22Rv1 (cell line): ENCODE measurements around the gene PCARE.

Experiments
- H3K27ac ChIP-seq: fragments of 450-650 bp; 2 replicates; pipeline ENCODE4 v1.5.1; 2017
- ZFX ChIP-seq: fragments of 450-650 bp; IDR thresholded peaks from 2 replicates; pipeline ENCODE4 v1.6.1; 2017; ENCODE audit warnings: antibody characterized with exemption, borderline replicate concordance
- TF ChIP-seq, protein P1 (sequence below): fragments of 450-650 bp; IDR thresholded peaks from 2 replicates; pipeline ENCODE4 v1.5.1; 2017; ENCODE audit warnings: mild to moderate bottlenecking

PCARE gene

DNA sequence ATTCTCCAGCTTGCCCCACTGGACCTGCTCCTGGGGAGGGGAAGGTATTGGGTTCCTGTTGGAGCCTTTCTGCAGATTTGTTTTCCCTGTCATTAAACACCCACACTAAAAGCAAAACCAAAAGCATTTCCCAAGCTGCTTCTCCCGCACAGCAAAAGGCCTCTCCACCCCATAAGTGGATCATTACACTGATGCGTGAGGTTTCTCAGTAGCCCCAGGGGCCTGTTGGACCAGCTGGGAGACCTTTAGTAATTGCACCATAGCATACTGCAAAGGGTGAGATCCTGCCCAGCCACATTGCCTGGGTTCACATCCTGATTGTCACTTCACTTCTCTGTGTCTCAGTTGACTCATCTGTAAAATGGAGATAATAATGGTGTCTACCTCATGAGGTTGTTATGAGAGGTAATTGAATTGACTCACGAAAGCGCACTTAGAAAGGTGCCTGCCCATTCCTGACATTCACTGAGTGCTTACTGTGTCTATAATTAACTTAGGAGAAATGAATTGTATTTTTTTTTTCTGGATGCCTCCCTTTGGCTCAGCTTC is 49.4 kb downstream of the PCARE start:
- no peak overlapping the region for H3K27ac ChIP-seq
- TF ChIP-seq ZFX = no peak
- TF ChIP-seq, protein P1, sequence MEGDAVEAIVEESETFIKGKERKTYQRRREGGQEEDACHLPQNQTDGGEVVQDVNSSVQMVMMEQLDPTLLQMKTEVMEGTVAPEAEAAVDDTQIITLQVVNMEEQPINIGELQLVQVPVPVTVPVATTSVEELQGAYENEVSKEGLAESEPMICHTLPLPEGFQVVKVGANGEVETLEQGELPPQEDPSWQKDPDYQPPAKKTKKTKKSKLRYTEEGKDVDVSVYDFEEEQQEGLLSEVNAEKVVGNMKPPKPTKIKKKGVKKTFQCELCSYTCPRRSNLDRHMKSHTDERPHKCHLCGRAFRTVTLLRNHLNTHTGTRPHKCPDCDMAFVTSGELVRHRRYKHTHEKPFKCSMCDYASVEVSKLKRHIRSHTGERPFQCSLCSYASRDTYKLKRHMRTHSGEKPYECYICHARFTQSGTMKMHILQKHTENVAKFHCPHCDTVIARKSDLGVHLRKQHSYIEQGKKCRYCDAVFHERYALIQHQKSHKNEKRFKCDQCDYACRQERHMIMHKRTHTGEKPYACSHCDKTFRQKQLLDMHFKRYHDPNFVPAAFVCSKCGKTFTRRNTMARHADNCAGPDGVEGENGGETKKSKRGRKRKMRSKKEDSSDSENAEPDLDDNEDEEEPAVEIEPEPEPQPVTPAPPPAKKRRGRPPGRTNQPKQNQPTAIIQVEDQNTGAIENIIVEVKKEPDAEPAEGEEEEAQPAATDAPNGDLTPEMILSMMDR = no peak

DNA sequence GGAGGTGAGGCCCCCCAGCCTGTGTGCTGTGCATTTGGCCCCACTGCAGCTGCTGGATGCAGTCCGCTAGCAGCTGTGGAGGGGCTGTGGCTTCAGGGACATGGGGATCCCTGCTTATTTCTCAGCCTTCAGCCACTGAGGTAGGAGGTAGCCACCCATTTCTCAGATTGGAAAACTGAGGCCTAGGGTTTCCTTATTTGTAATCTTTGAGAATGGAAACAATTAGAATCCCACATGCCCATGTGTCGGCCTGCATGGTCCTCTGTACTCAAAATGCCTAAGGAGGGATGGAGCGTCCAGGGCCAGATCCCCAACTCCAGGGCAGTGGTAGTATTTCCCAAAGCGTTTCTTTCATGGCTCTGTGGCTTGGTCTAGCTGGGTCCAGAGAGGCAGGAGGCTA is 51.1 kb downstream of the PCARE start:
- H3K27ac ChIP-seq = no peak overlapping the region
- TF ChIP-seq, protein P1 = no peak
- no peak for TF ChIP-seq ZFX

DNA sequence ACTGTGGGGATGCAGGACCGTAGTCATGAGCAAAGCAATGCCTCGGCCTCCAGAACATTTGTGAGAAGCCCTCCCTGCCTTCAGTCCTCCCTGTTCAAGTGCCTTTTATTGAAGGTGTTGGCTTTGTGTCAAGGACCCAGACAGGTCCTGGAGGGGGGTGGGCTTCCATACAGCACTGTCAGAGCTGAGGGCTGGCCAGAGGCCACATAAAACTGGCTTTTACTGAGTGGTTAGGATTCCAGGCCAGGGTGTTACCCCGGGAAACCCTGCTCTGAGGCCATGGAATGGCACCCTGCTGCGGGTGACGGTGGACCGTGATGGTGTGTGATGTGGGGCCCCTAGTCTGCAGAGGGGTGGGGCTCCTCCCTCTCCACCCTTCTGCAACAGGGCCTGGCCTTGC is 51.6 kb downstream of the PCARE start:
- TF ChIP-seq, protein P1 = no peak
- TF ChIP-seq ZFX = no peak
- no peak overlapping the region for H3K27ac ChIP-seq

DNA sequence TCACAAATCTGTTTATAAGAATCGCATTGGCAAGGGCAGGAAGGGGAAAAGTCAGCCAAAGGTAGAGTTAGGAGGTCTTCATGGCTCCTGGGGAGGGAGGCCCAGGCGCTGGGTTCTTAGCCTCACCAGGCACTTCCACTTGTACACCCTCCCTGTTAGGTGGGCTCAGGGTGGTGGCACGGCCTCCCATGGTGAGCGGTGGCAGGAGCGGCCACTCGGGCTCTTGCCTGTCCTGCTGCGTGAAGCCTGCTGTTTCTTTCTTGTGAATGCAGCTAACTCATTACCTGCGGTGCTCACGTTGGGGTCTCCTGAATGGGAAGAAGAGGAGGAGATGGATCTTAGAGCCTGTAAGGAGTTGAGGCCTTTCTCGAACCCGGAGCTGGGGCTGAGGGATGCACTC is 52.4 kb downstream of the PCARE start:
- TF ChIP-seq ZFX = no peak
- TF ChIP-seq, protein P1 = no peak
- no peak overlapping the region for H3K27ac ChIP-seq

DNA sequence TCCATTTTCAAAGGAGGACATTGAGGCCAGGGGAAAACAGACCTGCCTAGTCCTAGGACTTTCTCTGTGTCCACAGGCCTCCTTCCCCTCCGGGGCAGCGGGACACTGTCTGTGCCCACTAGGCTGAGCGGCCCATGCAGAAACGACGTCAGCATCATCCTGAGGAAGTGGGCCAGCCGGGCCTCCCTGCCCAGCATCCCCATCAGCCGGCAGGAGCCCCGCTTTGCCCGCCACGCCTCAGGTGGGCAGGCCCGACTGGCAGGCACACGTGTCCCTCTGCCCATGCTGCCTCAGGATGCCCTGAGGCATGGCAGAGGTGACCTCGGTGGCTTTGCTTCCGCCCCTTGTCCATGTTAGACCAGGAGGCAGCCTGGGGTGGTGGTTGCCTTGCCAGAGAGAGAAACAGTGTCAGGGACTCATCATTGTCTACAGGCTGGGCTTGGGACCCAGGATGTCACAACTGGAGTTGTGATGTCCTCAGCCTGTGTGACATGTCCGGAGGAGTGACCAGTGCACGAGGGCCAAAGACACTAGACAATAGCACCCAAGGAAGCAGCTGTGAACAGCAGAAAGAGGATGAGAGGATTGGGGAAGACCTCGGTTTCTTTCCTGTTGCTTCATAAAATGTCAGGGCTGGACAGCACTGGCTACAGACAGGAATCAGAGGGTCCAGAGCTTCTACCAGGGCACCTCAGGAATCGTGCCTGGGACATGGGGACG is 56.4 kb downstream of the PCARE start:
- TF ChIP-seq, protein P1 = no peak
- TF ChIP-seq ZFX = no peak
- H3K27ac ChIP-seq = no peak overlapping the region

DNA sequence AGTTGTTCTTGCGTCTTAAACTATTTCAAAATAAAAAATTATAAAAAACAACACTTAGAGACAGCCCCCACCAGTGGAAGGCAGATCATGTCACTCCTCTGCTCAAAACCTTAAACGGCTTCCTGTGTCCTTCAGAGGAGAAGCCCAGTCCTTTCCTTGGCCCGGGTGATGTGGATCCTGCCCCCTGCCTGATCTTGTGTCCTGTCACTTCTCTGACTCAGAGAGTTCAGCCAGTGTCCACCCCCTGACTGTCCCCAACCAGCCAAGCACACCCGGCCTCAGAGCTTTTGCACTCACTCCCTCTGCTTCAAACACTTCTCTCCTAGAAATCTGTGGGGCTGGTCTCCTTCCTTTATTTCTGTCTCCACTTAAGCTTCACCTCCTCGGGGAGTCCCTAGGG is 57.8 kb downstream of the PCARE start:
- TF ChIP-seq, protein P1 = no peak
- no peak for TF ChIP-seq ZFX
- H3K27ac ChIP-seq = no peak overlapping the region

DNA sequence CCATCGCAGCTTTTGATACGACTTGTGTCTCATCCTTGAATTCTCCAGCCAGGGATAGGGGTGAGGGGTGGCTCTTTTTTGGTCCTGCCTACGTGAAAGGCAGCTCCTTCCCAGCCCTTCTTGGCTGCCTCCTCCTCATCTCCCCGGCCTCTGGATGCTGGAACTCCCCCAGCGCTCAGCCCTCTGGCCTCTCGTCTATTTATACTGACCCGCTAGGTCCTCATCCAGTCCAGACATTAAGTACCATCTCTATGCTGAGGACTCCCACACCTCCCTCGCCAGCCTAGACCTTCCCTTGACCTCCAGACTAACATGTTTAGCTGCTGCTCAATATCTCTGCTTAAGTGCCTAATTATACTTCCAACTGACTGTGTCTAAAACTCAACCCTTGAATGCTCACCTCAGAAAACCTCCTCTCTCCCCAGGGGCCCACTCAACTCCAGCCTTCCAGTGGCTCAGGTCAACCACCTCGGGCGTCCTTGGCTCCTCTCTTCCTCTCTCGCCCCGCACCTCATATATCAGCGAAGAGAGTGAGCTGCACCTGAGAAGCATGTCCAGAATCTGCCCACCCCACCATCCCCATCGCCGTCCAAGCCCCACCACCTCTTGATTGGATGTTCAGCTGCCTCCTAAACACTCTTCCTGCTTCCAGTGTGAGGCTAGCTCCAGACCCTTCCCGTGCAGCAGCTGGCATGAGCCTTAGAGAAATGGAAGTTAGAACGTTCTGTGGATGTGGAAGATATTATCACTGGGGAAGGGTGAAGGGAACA is 58.4 kb downstream of the PCARE start:
- no peak for TF ChIP-seq ZFX
- TF ChIP-seq, protein P1 = no peak
- no peak overlapping the region for H3K27ac ChIP-seq
